LNCaP clone FGC (cell line): ENCODE measurements around the gene RAB11FIP4.
A peak's percentile ranks its signal among the peaks of the same experiment; 100 is the strongest.

Experiments used
- DNase-seq: peaks from one replicate; pipeline ENCODE4 v3.0.0-alpha.2; 2011; ENCODE audit warnings: low read depth
- H3K4me3 ChIP-seq: 2 replicates; pipeline ENCODE4 v1.5.1; 2011; ENCODE audit warnings: mild to moderate bottlenecking, low read depth, low read length, control low read depth
- CTCF ChIP-seq: IDR thresholded peaks from 2 replicates; pipeline ENCODE4 v1.5.1; 2012; ENCODE audit warnings: mild to moderate bottlenecking; ENCODE audit not compliant: control insufficient read depth, insufficient read depth; ENCODE audit errors: extremely low read depth

RAB11FIP4 gene

DNA sequence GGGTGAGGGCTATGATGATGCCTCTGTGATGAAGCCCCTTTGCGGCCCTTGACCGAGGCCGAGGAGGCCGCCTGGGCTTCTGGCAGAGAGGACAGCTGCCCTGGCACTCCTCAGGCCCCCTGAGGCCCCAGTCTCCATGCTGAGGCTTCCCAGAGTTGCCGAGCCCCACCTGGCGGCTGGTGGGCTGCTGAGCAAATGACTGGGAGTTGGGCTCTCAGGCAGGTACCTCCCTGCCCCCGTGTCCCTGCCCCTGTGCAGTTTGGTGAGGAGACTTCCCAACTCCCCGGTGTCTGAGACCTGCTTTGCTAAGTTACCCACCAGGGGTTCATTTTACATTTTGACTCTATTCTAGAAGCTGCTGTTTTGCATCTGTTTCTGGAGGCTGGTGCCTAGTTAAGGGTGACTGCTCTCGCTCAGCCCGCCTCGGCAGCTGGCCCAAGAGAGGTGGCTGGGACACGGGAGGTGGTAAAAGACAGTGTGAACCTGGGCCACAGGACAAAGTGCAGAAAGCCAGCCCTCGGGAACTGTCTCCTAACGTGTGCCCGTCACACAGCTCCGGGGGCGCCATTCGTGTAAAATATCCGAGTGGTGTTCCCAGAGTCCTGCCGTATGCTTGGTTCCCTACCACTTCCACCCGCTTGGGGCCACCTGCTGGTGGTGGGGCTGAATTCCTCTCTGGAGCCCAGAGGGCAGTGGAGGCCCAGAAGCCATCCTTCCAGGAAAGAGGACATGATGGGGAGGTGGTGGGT is 134.5 kb downstream of the RAB11FIP4 start:
- TF ChIP-seq CTCF: peak; percentile 31
- DNase-seq: no peak
- no peak overlapping the region for H3K4me3 ChIP-seq

- peak; percentile 49 for TF ChIP-seq CTCF
- peak; percentile 69 for DNase-seq
Observed at GRCh38 chr17:31527606-31528005, 136.1 kb downstream of the RAB11FIP4 start.

DNA sequence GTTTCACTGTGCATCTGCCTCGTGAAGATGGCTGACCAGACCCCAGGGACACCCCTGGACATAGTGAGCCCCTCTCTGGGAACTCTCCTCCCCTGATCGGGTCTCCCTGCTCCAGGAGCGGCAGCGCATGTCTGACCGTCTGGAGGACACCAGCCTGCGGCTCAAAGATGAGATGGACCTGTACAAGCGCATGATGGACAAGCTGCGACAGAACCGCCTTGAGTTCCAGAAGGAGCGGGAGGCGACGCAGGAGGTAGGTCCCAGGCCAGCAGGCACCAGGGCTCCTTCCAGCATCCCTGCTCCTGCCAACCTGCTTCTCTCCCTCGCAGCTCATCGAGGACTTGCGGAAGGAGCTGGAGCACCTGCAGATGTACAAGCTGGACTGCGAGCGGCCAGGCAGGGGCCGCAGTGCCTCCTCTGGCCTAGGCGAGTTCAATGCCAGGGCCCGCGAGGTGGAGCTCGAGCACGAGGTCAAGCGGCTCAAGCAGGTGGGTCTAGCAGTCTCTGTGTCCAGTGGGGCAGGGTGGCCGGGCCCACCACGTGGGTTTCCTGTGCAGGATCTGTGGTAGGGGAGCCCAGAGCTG is 136.9 kb downstream of the RAB11FIP4 start:
- no peak overlapping the region for H3K4me3 ChIP-seq
- DNase-seq: no peak
- no peak for TF ChIP-seq CTCF

More at GRCh38 chr17:31527606-31528005, 136.1 kb downstream of the RAB11FIP4 start:
- no peak overlapping the region for H3K4me3 ChIP-seq

DNA sequence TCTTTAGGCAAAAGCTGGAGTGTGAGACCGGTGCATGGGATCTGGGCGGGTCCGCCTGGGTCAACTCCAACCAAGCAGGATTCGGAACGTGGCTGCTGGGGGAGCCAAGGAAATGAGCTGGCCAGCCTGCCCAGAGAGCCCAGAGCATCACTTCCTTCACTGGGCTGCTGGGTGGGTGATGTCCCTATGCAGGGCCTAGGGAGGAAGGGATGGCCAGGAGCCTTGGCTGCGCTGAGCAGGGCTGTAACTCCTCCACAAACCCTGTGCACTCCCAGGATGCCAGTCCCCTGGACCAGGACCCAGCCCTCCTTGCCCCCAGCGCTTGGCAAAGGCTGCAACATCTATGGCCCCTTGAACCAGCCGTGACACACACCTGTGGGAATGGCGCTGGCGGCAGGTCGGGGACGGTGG is 138.4 kb downstream of the RAB11FIP4 start:
- no peak overlapping the region for H3K4me3 ChIP-seq

GRCh38 chr17:31530391-31530985 is 139.0 kb downstream of the RAB11FIP4 start:
- no peak overlapping the region for H3K4me3 ChIP-seq
- TF ChIP-seq CTCF: no peak
- DNase-seq: no peak

More for the DNA sequence above, 138.4 kb downstream of the RAB11FIP4 start:
- no peak for TF ChIP-seq CTCF
- DNase-seq: no peak

DNA sequence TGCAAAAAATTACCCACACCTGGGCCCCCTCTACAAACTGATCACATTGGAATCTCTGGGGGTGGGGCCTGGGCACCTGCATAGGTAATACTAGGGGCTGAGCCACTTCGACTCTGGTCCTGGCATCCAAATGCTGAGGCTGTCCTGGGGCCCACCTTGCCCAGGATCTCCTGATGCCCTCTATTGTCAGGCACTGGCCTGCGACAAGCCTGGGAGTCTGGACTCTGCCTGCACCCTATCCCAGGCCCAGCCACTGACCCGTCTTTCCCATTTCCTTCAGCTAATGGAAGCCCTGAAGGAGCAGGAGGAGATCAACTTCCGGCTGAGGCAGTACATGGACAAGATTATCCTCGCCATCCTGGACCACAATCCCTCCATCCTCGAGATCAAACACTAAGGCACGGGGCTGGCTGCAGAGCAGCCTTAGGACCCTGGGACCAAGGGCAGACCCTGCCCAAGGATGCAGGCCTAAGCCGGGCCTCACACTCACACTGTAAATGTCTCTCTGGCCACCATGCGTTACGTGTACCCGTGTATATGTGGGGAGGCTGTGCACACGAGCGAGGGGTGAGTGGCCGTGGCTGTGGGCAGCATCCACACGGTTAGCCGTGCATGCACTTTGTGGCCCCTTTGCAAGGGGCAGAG is 140.0 kb downstream of the RAB11FIP4 start:
- H3K4me3 ChIP-seq: no peak overlapping the region
- DNase-seq: no peak
- no peak for TF ChIP-seq CTCF
